Measurements from ENCODE around the gene ZEB1.
"Not testable (repeated sequence)": the region's sequence is repeated elsewhere in the genome, so short reads cannot be mapped to it uniquely, and the experiment has no call there.

ZEB1 gene

GRCh38 chr10:31568252-31568861, 249.3 kb downstream of the ZEB1 start:
- DNase-seq; H3K27ac Mint-ChIP-seq; H3K4me1 Mint-ChIP-seq (ENCODE audit: low read depth); H3K36me3 Mint-ChIP-seq (ENCODE audit: low read depth); H3K4me3 Mint-ChIP-seq; H3K9me3 Mint-ChIP-seq: not testable (repeated sequence)
- peaks cover 37% of the 10 kb centered on the region for H3K27me3 Mint-ChIP-seq

- H3K36me3 Mint-ChIP-seq (ENCODE audit: low read depth) = no peaks in the 10 kb centered on the region
- no peak overlapping the region for H3K4me3 Mint-ChIP-seq
- H3K27me3 Mint-ChIP-seq = peaks cover 3% of the 10 kb centered on the region
- peaks cover 6% of the 10 kb centered on the region for H3K9me3 Mint-ChIP-seq
- peaks cover 11% of the 10 kb centered on the region for H3K4me1 Mint-ChIP-seq (ENCODE audit: low read depth)
- DNase-seq = no peak
- no peak overlapping the region for H3K27ac Mint-ChIP-seq
Measured at GRCh38 chr10:31574577-31574976, 255.6 kb downstream of the ZEB1 start.

DNA sequence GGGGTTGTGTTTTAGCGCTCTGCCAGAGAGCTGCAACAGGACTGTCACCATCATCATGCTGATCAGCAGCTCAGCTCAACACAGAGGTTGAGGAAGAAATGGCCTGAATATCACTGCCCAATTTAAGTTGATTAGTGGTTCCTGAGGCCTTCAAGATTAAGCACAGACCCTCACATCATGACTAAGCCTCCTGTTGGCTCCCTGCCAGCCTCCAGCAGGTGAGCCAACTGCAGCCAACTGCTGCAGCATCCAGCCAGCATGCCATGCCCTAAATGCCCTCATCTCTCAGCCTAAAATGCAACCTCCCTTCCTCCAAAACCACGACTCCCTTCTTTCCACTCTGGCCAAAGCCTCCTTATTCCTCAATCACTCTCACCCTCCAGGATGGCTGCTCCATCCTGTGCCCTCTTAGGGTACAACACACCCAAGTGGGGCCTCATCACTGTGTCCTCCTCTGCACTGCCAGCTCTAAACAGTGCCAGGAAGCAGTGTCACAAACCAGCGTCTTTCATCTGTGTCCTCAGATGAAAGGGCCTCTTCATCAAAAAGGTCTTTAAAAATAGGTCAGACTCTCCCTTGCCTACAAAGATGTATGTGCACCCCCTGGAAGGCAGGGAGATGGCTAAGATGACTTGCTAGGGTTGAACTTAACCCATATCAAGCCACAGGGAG, 259.3 kb downstream of the ZEB1 start:
- H3K9me3 Mint-ChIP-seq = peaks cover 6% of the 10 kb centered on the region
- H3K27ac Mint-ChIP-seq = no peak overlapping the region

DNA sequence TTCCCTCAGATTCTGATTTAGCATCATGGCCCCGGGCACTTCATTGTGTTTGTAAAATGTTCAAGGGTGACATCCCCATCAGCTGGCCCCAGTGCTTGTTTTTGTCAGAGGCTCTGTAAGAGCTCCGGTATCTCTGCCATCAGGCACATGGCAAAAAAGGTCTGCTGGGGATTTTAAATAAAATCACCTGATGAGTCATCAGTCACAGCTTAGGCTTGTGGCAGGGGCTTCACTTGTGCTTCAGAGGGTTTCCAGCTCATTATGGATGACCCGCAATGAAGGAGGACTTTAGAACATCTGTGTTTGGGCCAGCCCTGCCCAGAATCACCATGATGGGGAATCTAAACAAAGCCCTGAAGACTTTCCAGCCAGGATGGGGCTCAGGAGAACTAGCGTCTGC, 259.9 kb downstream of the ZEB1 start:
- no peak for DNase-seq
- peaks cover 6% of the 10 kb centered on the region for H3K9me3 Mint-ChIP-seq
- H3K27ac Mint-ChIP-seq = no peak overlapping the region
- H3K4me3 Mint-ChIP-seq = no peak overlapping the region
- H3K4me1 Mint-ChIP-seq (ENCODE audit: low read depth) = peaks cover 16% of the 10 kb centered on the region
- H3K27me3 Mint-ChIP-seq = peaks cover 10% of the 10 kb centered on the region
- H3K36me3 Mint-ChIP-seq (ENCODE audit: low read depth) = no peaks in the 10 kb centered on the region

More for the DNA sequence above, 259.3 kb downstream of the ZEB1 start:
- Mint-ChIP-seq H3K27me3 (peaks cover 3% of the 10 kb centered on the region), H3K4me3 (no peak overlapping the region), H3K36me3 (ENCODE audit: low read depth) (no peaks in the 10 kb centered on the region), H3K4me1 (ENCODE audit: low read depth) (peaks cover 16% of the 10 kb centered on the region)
- DNase-seq = no peak
